Tibial artery (tissue), 4 donors: ENCODE results near the gene TP53BP1.
A peak's percentile ranks its signal among the peaks of the same experiment; 100 is the strongest.

Experiments used
- DNase-seq, 2 donors: peaks; one replicate each; pipeline ENCODE4 v3.0.0-alpha.2; 2019
- H3K27ac ChIP-seq, 2 donors: fragments of 200-600 bp; sonication (generic) in 1 of 2; 1 replicate in 1 of 2; 2 replicates in 1 of 2; pipeline ENCODE4 v1.5.1; 2018 to 2019; ENCODE audit warnings: mild to moderate bottlenecking in 1 of 2
- H3K27me3 ChIP-seq, 2 donors: fragments of 200-600 bp; sonication (generic) in 1 of 2; one replicate each; pipeline versions ENCODE4 v1.5.1 to v1.6.0; 2016 to 2019
- H3K36me3 ChIP-seq, 3 donors: fragments of 200-600 bp; sonication (generic) in 2 of 3; one replicate each; pipeline ENCODE4 v1.5.1; 2016 to 2019; ENCODE audit warnings: mild to moderate bottlenecking in 2 of 3
- H3K4me1 ChIP-seq, 4 donors: fragments of 200-600 bp; sonication (generic) in 2 of 4; 1 replicate in 3 of 4; 2 replicates in 1 of 4; pipeline ENCODE4 v1.5.1; 2016 to 2019
- H3K4me3 ChIP-seq, 2 donors: fragments of 200-600 bp; sonication (generic) in 1 of 2; 1 replicate in 1 of 2; 2 replicates in 1 of 2; pipeline ENCODE4 v1.5.1; 2018 to 2019; ENCODE audit warnings: mild to moderate bottlenecking in 2 of 2
- H3K9me3 ChIP-seq, 3 donors: fragments of 200-600 bp; sonication (generic) in 1 of 3; one replicate each; pipeline ENCODE4 v1.5.1; 2016 to 2019
- intact Hi-C: fragments of 100-400 bp; cut with DNase I; formaldehyde crosslinking; loops from one replicate; pipeline ENCODE4 v1.15.0; 2023; ENCODE audit warnings: low total_unique reads
- TF ChIP-seq, protein P1 (sequence below), 2 experiments: fragments of 200-600 bp in 1 of 2; fragments of 450-650 bp in 1 of 2; IDR thresholded peaks; one replicate each; pipeline ENCODE4 v1.5.1; 2017 to 2019; ENCODE audit warnings: antibody characterized with exemption in 2 of 2, mild to moderate bottlenecking in 1 of 2, moderate library complexity in 1 of 2

The TP53BP1 gene

DNA sequence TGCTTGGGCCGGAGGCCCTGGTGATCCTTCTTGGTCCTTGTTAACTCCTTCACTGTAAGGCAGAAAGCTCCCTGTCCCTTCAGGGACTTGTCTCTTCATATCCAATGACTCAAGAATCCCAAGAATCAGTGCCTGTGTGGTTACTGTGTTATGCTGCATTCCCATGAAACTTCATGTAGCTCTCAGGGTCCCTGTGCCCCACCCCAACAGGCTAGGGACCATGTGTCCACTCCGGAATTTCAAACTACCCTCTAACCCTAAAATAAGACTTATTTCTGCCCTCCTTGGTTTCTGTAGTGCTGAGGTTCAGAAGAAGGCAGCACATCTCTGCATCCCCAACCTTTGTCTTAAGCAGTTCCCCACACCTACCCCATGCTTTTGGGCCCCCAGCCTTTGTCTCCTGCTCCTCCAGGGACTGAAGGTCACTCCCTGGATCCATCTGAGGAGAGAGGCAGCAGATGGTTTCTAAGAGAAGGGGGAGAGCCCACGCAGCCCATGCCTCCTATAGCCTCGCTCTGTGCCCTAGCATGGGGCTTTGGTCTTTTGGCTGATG, 23.9 kb upstream of the TP53BP1 start:
- Histone ChIP-seq H3K27me3 (no peaks in the 10 kb centered on the region), H3K36me3 (peaks cover 14 to 20% (median 15%) of the 10 kb centered on the region in 3 donors), H3K27ac (peak overlapping the region; percentile 76 to 80), H3K9me3 (no peaks in the 10 kb centered on the region), H3K4me3 (peak overlapping the region; percentile 59 to 61), H3K4me1 (peaks cover 0 to 32% (median 23%) of the 10 kb centered on the region in 4 donors)
- intact Hi-C loops = loop anchor here (10.0 kb wide), 1 partner anchor 258 kb away; the partner anchor contains the start of gene ELL3
- DNase-seq = no peak
- TF ChIP-seq, protein P1, sequence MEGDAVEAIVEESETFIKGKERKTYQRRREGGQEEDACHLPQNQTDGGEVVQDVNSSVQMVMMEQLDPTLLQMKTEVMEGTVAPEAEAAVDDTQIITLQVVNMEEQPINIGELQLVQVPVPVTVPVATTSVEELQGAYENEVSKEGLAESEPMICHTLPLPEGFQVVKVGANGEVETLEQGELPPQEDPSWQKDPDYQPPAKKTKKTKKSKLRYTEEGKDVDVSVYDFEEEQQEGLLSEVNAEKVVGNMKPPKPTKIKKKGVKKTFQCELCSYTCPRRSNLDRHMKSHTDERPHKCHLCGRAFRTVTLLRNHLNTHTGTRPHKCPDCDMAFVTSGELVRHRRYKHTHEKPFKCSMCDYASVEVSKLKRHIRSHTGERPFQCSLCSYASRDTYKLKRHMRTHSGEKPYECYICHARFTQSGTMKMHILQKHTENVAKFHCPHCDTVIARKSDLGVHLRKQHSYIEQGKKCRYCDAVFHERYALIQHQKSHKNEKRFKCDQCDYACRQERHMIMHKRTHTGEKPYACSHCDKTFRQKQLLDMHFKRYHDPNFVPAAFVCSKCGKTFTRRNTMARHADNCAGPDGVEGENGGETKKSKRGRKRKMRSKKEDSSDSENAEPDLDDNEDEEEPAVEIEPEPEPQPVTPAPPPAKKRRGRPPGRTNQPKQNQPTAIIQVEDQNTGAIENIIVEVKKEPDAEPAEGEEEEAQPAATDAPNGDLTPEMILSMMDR (IDR thresholded peaks at IDR 0.05) = no peak

DNA sequence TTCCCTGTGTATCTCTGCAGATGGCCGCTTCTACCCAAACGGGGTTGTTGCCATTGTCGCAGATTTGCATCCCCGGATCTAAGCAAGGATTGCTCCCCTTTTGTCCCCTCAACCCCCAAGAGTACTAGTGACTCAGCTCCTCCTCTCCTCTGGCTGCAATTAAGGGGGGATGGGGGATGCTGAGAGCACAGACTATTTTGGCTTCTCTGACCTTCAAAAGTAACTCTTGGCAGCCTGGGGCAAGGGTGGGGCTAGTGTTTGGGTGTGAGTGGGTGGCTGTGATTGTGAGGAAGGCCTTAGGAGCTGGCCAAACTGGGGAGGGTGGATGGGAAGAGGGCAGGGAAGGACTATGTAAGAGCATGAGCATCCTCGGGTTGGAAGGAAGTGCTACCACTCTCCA, 23.2 kb upstream of the TP53BP1 start:
- no peaks in the 10 kb centered on the region for H3K27me3 ChIP-seq
- H3K4me1 ChIP-seq = peaks cover 0 to 39% (median 28%) of the 10 kb centered on the region in 4 donors
- H3K27ac ChIP-seq = peak overlapping the region; percentile 76 to 80
- H3K9me3 ChIP-seq = no peaks in the 10 kb centered on the region
- H3K4me3 ChIP-seq = peak overlapping the region; percentile 59 to 61
- TF ChIP-seq, protein P1 (IDR thresholded peaks at IDR 0.05) = no peak
- DNase-seq = peak; percentile 62 to 78
- H3K36me3 ChIP-seq = peaks cover 7 to 14% (median 8%) of the 10 kb centered on the region in 3 donors
- intact Hi-C loops = loop anchor here (10.0 kb wide), 1 partner anchor 259 kb away; the partner anchor contains the start of gene ELL3

DNA sequence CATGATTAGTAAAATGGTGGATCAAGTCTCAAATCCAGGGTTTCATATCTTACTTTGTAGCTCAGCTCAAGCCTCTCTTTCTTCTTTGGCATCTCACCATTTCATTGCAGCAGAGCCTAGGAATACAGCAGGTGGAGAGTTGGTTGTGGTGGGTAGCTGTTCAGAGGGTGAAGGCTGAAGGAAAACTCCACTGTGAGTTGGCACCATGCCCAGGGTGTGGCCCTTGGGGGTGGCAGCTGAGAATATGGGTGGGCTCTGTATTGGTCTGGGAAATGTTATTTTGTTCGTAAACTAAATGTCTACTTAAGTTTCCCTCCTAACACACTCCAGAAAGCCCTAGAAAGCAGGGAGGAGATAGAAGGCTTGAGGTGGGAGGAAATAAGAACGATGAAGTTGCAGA, 22.8 kb upstream of the TP53BP1 start:
- H3K4me3 ChIP-seq = peak overlapping the region in 1 of 2 donors; percentile 61
- H3K27me3 ChIP-seq = no peaks in the 10 kb centered on the region
- no peaks in the 10 kb centered on the region for H3K9me3 ChIP-seq
- H3K27ac ChIP-seq = peak overlapping the region; percentile 76 to 80
- intact Hi-C loops = loop anchor here (10.0 kb wide), 1 partner anchor 259 kb away; the partner anchor contains the start of gene ELL3
- TF ChIP-seq, protein P1 (IDR thresholded peaks at IDR 0.05) = no peak
- H3K36me3 ChIP-seq = peaks cover 3 to 9% (median 4%) of the 10 kb centered on the region in 3 donors
- peaks cover 0 to 42% (median 29%) of the 10 kb centered on the region in 4 donors for H3K4me1 ChIP-seq
- peak in 1 of 2 donors; percentile 63 for DNase-seq

DNA sequence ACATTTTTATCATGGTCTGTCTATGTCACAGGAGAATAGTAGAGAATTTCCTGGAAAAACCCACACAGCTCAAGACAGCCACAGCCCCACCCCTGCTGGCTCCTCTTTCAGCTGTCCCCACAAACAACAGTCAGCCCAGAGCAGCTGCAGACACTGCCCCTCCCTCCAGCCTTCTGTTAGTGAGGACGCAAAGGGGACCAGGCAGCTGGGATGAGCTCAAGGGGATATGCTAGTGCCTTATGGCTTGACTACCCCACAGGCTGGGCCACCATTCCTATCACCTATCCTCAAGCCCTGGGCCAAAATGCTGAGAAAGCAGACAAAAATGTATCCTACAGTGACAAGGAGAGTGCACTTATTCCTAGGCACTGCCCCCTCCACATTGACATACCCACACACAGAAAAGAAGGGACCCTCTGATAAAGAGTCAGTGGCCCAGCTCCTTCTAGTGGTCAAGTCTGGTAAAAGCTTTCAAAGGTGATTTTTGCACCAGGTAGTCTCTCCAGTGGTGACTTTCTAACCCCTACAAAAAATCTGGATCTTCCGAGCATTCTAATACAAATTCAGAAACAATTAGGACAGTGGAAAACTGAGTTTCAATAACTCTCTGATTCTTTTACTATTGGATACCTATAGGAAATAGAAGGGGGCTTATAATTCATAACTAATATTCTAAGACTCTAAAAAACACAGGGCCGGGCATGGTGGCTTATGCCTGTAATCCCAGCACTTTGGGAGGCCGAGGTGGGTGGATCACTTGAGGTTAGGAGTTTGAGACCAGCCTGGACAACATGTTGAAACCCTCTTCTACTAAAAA, 21.5 kb upstream of the TP53BP1 start:
- H3K36me3 ChIP-seq = no peaks in the 10 kb centered on the region
- TF ChIP-seq, protein P1 (IDR thresholded peaks at IDR 0.05) = peak; percentile 23 to 34
- H3K4me3 ChIP-seq = no peak overlapping the region
- peak in 1 of 2 donors; percentile 65 for DNase-seq
- no peaks in the 10 kb centered on the region for H3K27me3 ChIP-seq
- peaks cover 0 to 51% (median 36%) of the 10 kb centered on the region in 4 donors for H3K4me1 ChIP-seq
- no peaks in the 10 kb centered on the region for H3K9me3 ChIP-seq
- intact Hi-C loops = loop anchor here (10.0 kb wide), 1 partner anchor 260 kb away; the partner anchor contains the start of gene ELL3
- H3K27ac ChIP-seq = no peak overlapping the region

DNA sequence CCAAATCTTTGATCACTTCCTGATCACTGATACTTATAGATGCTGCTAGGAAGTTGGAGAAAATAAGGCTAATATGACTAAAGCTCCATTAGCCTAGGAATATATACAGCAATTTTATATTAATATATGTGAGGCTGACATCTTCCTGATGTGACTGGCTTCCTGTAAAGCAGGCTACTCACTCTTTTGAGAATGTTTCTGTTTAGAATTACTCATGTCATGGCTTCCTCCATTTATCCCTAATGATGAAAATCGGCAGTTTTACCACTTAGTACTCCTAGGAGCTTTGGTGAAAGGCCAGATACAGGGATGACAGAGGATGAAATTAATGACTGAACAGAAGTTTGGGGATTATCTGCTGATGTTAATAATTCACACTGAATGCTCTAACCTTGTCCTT, 20.6 kb upstream of the TP53BP1 start:
- no peak for DNase-seq
- H3K4me3 ChIP-seq = no peak overlapping the region
- no peak overlapping the region for H3K27ac ChIP-seq
- no peaks in the 10 kb centered on the region for H3K9me3 ChIP-seq
- TF ChIP-seq, protein P1 (IDR thresholded peaks at IDR 0.05) = no peak
- no peaks in the 10 kb centered on the region for H3K27me3 ChIP-seq
- no peaks in the 10 kb centered on the region for H3K36me3 ChIP-seq
- intact Hi-C loops = loop anchor here (10.0 kb wide), 1 partner anchor 261 kb away; the partner anchor contains the start of gene ELL3
- peaks cover 0 to 45% (median 36%) of the 10 kb centered on the region in 4 donors for H3K4me1 ChIP-seq
